Stimulated activated effector memory CD8-positive, alpha-beta T cell treated with anti-CD3 and anti-CD28 coated beads, Interleukin-12 subunit alpha, Interleukin-12 subunit beta, amount 100 ng/mL, for 72 hours (primary cell): ENCODE results near the gene GPBP1.
A peak's percentile ranks its signal among the peaks of the same experiment; 100 is the strongest.
"Not testable (repeated sequence)": the region's sequence is repeated elsewhere in the genome, so short reads cannot be mapped to it uniquely, and the experiment has no call there.

Source experiments
- ATAC-seq: fragments of 150-1000 bp; cut with Tn5 transposase; 2 replicates; pipeline ENCODE4 v1.10.0; 2021
- DNase-seq, 2 donors: peaks; one replicate each; pipeline ENCODE4 v3.0.0; 2021 to 2022; ENCODE audit warnings: low spot score in 2 of 2
- H3K27ac Mint-ChIP-seq: one replicate; pipeline ENCODE4 v1.8.0; 2022; ENCODE audit warnings: mild to moderate bottlenecking, mixed read lengths
- H3K36me3 Mint-ChIP-seq: one replicate; pipeline ENCODE4 v1.8.0; 2022; ENCODE audit warnings: mild to moderate bottlenecking, mixed read lengths
- H3K4me1 Mint-ChIP-seq: one replicate; pipeline ENCODE4 v1.8.0; 2022; ENCODE audit warnings: mixed read lengths
- H3K4me3 Mint-ChIP-seq: one replicate; pipeline ENCODE4 v1.8.0; 2022; ENCODE audit warnings: mild to moderate bottlenecking, mixed read lengths
- H3K9me3 Mint-ChIP-seq: one replicate; pipeline ENCODE4 v1.8.0; 2022; ENCODE audit warnings: mixed read lengths

GPBP1 gene

GRCh38 chr5:57173319-57174127, at the start of gene GPBP1:
GPBP1 (plus strand) TSS chr5:57174059; CDS start chr5:57214131, 40,072 bp downstream.
- Mint-ChIP-seq H3K4me3 (peak within 1 kb of the TSS; percentile 94), H3K27ac (peak within 1 kb of the TSS; percentile 99), H3K9me3 (no peaks in the 10 kb centered on the region), H3K4me1 (peaks cover 30% of the 10 kb centered on the region), H3K36me3 (peaks cover 43% of the 10 kb centered on the region)
- ATAC-seq (peak; percentile 85), DNase-seq (peak; percentile 96 to 98)

- Mint-ChIP-seq H3K4me3 (no peak overlapping the region), H3K27ac (no peak overlapping the region), H3K9me3 (no peaks in the 10 kb centered on the region), H3K4me1 (no peaks in the 10 kb centered on the region), H3K36me3 (no peaks in the 10 kb centered on the region)
- ATAC-seq (no peak), DNase-seq (no peak)
Measured at GRCh38 chr5:57128325-57128724, 45.5 kb upstream of the GPBP1 start.

GRCh38 chr5:57133574-57133973, 40.3 kb upstream of the GPBP1 start:
- no peak for DNase-seq
- H3K4me3 Mint-ChIP-seq: no peak overlapping the region
- no peaks in the 10 kb centered on the region for H3K9me3 Mint-ChIP-seq
- ATAC-seq: no peak
- H3K4me1 Mint-ChIP-seq: no peaks in the 10 kb centered on the region
- H3K36me3 Mint-ChIP-seq: no peaks in the 10 kb centered on the region
- H3K27ac Mint-ChIP-seq: no peak overlapping the region

GRCh38 chr5:57137401-57137800, 36.5 kb upstream of the GPBP1 start:
- no peak overlapping the region for H3K27ac Mint-ChIP-seq
- ATAC-seq (no peak), DNase-seq (no peak)
- H3K9me3 Mint-ChIP-seq: no peaks in the 10 kb centered on the region
- no peak overlapping the region for H3K4me3 Mint-ChIP-seq
- H3K36me3 Mint-ChIP-seq: no peaks in the 10 kb centered on the region
- H3K4me1 Mint-ChIP-seq: no peaks in the 10 kb centered on the region

GRCh38 chr5:57152316-57152715, 21.5 kb upstream of the GPBP1 start:
- no peaks in the 10 kb centered on the region for H3K36me3 Mint-ChIP-seq
- DNase-seq: no peak

GRCh38 chr5:57155033-57155432, 18.8 kb upstream of the GPBP1 start:
- DNase-seq (no peak), ATAC-seq (no peak)
- Mint-ChIP-seq H3K4me1 (no peaks in the 10 kb centered on the region), H3K4me3 (no peak overlapping the region), H3K36me3 (no peaks in the 10 kb centered on the region), H3K9me3 (peaks cover 4% of the 10 kb centered on the region), H3K27ac (no peak overlapping the region)

More at GRCh38 chr5:57152316-57152715, 21.5 kb upstream of the GPBP1 start:
- ATAC-seq: no peak
- Mint-ChIP-seq H3K27ac (no peak overlapping the region), H3K4me1 (no peaks in the 10 kb centered on the region), H3K9me3 (peaks cover 4% of the 10 kb centered on the region), H3K4me3 (no peak overlapping the region)

GRCh38 chr5:57157131-57157530, 16.7 kb upstream of the GPBP1 start:
- ATAC-seq (no peak), DNase-seq (no peak)
- no peak overlapping the region for H3K27ac Mint-ChIP-seq
- no peak overlapping the region for H3K4me3 Mint-ChIP-seq
- no peaks in the 10 kb centered on the region for H3K4me1 Mint-ChIP-seq
- no peaks in the 10 kb centered on the region for H3K36me3 Mint-ChIP-seq
- H3K9me3 Mint-ChIP-seq: peaks cover 4% of the 10 kb centered on the region

GRCh38 chr5:57157666-57158065, 16.2 kb upstream of the GPBP1 start:
- Mint-ChIP-seq H3K27ac (no peak overlapping the region), H3K36me3 (no peaks in the 10 kb centered on the region), H3K4me1 (no peaks in the 10 kb centered on the region), H3K4me3 (no peak overlapping the region), H3K9me3 (peaks cover 4% of the 10 kb centered on the region)
- ATAC-seq (no peak), DNase-seq (no peak)

GRCh38 chr5:57163553-57164006, 10.3 kb upstream of the GPBP1 start:
- Mint-ChIP-seq H3K4me1 (no peaks in the 10 kb centered on the region), H3K36me3 (no peaks in the 10 kb centered on the region), H3K27ac (no peak overlapping the region), H3K9me3 (no peaks in the 10 kb centered on the region), H3K4me3 (no peak overlapping the region)
- ATAC-seq: no peak
- DNase-seq: no peak

GRCh38 chr5:57164124-57164523, 9.7 kb upstream of the GPBP1 start:
- no peaks in the 10 kb centered on the region for H3K36me3 Mint-ChIP-seq
- ATAC-seq (no peak), DNase-seq (no peak)
- H3K27ac Mint-ChIP-seq: no peak overlapping the region
- H3K4me1 Mint-ChIP-seq: no peaks in the 10 kb centered on the region
- H3K4me3 Mint-ChIP-seq: no peak overlapping the region
- no peaks in the 10 kb centered on the region for H3K9me3 Mint-ChIP-seq

- DNase-seq, H3K36me3 Mint-ChIP-seq, H3K9me3 Mint-ChIP-seq, H3K4me3 Mint-ChIP-seq, H3K27ac Mint-ChIP-seq, ATAC-seq, H3K4me1 Mint-ChIP-seq: not testable (repeated sequence)
Measured at GRCh38 chr5:57165171-57165570, 8.7 kb upstream of the GPBP1 start.

GRCh38 chr5:57166276-57166675, 7.6 kb upstream of the GPBP1 start:
- Mint-ChIP-seq H3K9me3 (no peaks in the 10 kb centered on the region), H3K4me3 (no peak overlapping the region), H3K4me1 (no peaks in the 10 kb centered on the region), H3K27ac (no peak overlapping the region), H3K36me3 (no peaks in the 10 kb centered on the region)
- no peak for DNase-seq
- ATAC-seq: no peak

GRCh38 chr5:57167201-57167600, 6.7 kb upstream of the GPBP1 start:
- no peak overlapping the region for H3K4me3 Mint-ChIP-seq
- no peak for ATAC-seq
- H3K9me3 Mint-ChIP-seq: no peaks in the 10 kb centered on the region
- H3K4me1 Mint-ChIP-seq: peaks cover 5% of the 10 kb centered on the region
- DNase-seq: no peak
- H3K27ac Mint-ChIP-seq: no peak overlapping the region
- no peaks in the 10 kb centered on the region for H3K36me3 Mint-ChIP-seq

GRCh38 chr5:57170116-57170515, 3.7 kb upstream of the GPBP1 start:
- not testable (repeated sequence) for ATAC-seq, DNase-seq, H3K9me3 Mint-ChIP-seq, H3K4me3 Mint-ChIP-seq, H3K27ac Mint-ChIP-seq
- Mint-ChIP-seq H3K36me3 (peaks cover 10% of the 10 kb centered on the region), H3K4me1 (peaks cover 15% of the 10 kb centered on the region)

GRCh38 chr5:57171816-57172465, 1.9 kb upstream of the GPBP1 start:
- no peak for DNase-seq

More at GRCh38 chr5:57171816-57172465, 1.9 kb upstream of the GPBP1 start:
- ATAC-seq: no peak
- Mint-ChIP-seq H3K4me3 (peak overlapping the region; percentile 94), H3K27ac (peak overlapping the region; percentile 99), H3K36me3 (peaks cover 27% of the 10 kb centered on the region), H3K9me3 (no peaks in the 10 kb centered on the region), H3K4me1 (peaks cover 28% of the 10 kb centered on the region)
